ENCODE measurements around the gene TBC1D19. TPM values are rescaled to one million over a fixed set of nuclear protein-coding genes. Genes with fewer than 3 reads are reported as not detected.

TBC1D19 gene
- total RNA-seq, 1 experiment from 2014 or later = 19.1 TPM

DNA sequence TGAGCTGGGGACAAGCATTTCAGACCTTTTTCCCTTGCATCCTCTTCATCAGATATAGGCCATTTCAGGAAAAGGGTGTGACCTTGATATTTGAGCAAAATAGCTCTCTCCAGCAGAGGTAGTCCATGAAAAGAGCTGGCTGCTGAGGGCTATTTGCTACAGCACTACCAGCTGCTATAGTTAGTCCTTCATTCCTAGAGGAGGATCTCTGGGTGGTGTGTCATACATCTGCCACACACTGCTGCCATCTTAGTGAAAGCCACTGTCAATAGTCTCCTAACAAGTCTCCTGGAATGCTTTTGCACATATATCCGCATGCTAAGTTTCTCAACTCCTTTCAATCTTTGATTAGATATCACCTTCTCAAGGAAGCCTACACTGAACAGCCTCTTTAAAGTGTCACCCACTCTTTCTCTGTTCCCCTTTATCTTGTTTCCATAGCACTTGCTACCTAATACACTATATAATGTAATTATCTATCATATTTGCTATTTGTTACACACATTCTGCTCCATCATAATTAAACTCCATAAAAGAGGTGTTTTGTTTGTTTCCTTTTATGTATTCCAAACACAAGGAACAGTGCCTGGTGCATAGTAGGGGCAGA, 131.9 kb downstream of the TBC1D19 start:
- POLR2A ChIA-PET = no interaction called here
- no peaks in the 10 kb centered on the region for H3K27me3 ChIP-seq (replicated peaks; ENCODE audit: control insufficient read depth, insufficient read depth, low read length)

DNA sequence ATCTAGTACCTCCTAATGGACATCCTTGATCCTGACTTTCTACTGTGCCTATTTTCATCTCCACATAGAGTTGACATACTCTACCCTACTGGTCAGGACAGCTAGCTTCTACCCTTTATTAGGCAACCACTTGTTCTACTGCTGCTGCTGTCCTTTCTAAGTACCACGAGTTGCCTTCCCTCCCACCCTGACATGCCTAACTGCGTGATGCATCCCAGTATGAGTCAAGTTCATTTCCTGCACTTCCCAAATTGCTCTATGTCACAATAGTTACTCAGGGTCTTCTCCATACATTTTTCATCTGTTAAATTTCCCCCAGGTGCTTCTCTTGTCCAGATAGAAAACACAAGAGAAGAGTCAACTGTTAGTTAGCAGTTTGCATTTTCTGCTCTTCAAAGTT, 133.4 kb downstream of the TBC1D19 start:
- H3K9me3 ChIP-seq = no peaks in the 10 kb centered on the region
- no peak overlapping the region for H3K4me3 Mint-ChIP-seq (ENCODE audit: unreplicated experiment)
- ChIA-PET POLR2A (no interaction called here), CTCF (no interaction called here)
- no peaks in the 10 kb centered on the region for H3K36me3 ChIP-seq (ENCODE audit: control insufficient read depth, insufficient read depth, low read length)
- no peaks in the 10 kb centered on the region for H3K36me3 Mint-ChIP-seq (ENCODE audit: insufficient read depth, unreplicated experiment)
- H3K4me3 ChIP-seq (ENCODE audit: low read depth, low read length) = no peak overlapping the region
- BruUV-seq (replicated peaks) = no TSS peak
- no peak for DNase-seq
- H3K27me3 ChIP-seq (replicated peaks; ENCODE audit: control insufficient read depth, insufficient read depth, low read length) = no peaks in the 10 kb centered on the region
- TF ChIP-seq, protein P1, sequence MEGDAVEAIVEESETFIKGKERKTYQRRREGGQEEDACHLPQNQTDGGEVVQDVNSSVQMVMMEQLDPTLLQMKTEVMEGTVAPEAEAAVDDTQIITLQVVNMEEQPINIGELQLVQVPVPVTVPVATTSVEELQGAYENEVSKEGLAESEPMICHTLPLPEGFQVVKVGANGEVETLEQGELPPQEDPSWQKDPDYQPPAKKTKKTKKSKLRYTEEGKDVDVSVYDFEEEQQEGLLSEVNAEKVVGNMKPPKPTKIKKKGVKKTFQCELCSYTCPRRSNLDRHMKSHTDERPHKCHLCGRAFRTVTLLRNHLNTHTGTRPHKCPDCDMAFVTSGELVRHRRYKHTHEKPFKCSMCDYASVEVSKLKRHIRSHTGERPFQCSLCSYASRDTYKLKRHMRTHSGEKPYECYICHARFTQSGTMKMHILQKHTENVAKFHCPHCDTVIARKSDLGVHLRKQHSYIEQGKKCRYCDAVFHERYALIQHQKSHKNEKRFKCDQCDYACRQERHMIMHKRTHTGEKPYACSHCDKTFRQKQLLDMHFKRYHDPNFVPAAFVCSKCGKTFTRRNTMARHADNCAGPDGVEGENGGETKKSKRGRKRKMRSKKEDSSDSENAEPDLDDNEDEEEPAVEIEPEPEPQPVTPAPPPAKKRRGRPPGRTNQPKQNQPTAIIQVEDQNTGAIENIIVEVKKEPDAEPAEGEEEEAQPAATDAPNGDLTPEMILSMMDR (IDR thresholded peaks at IDR 0.05; ENCODE audit: insufficient read depth in 1 of 2, low read depth in 1 of 2, low read length in 1 of 2, severe bottlenecking in 1 of 2, unreplicated experiment in 1 of 2) = no peak
- H3K27me3 Mint-ChIP-seq (ENCODE audit: insufficient read depth, unreplicated experiment) = no peaks in the 10 kb centered on the region
- no peaks in the 10 kb centered on the region for H3K4me1 Mint-ChIP-seq (ENCODE audit: low read depth, unreplicated experiment)
- intact Hi-C loops (cut with micrococcal nuclease; ENCODE audit: unreplicated experiment) = no loop called here
- no peaks in the 10 kb centered on the region for H3K9me3 Mint-ChIP-seq (ENCODE audit: unreplicated experiment)
- no peak overlapping the region for H3K27ac Mint-ChIP-seq (ENCODE audit: unreplicated experiment)
- no peaks in the 10 kb centered on the region for H3K4me1 ChIP-seq

More for the DNA sequence above, 131.9 kb downstream of the TBC1D19 start:
- Histone ChIP-seq H3K4me3 (ENCODE audit: low read depth, low read length) (no peak overlapping the region), H3K36me3 (ENCODE audit: control insufficient read depth, insufficient read depth, low read length) (no peaks in the 10 kb centered on the region), H3K4me1 (no peaks in the 10 kb centered on the region), H3K9me3 (no peaks in the 10 kb centered on the region)
- TF ChIP-seq, protein P1 (IDR thresholded peaks at IDR 0.05; ENCODE audit: insufficient read depth in 1 of 2, low read depth in 1 of 2, low read length in 1 of 2, severe bottlenecking in 1 of 2, unreplicated experiment in 1 of 2) = no peak
- no peak for DNase-seq
- Mint-ChIP-seq H3K4me1 (ENCODE audit: low read depth, unreplicated experiment) (no peaks in the 10 kb centered on the region), H3K9me3 (ENCODE audit: unreplicated experiment) (no peaks in the 10 kb centered on the region), H3K27ac (ENCODE audit: unreplicated experiment) (no peak overlapping the region), H3K36me3 (ENCODE audit: insufficient read depth, unreplicated experiment) (no peaks in the 10 kb centered on the region), H3K27me3 (ENCODE audit: insufficient read depth, unreplicated experiment) (no peaks in the 10 kb centered on the region), H3K4me3 (ENCODE audit: unreplicated experiment) (no peak overlapping the region)
- intact Hi-C loops (cut with micrococcal nuclease; ENCODE audit: unreplicated experiment) = no loop called here
- BruUV-seq (replicated peaks) = no TSS peak
- CTCF ChIA-PET = no interaction called here

DNA sequence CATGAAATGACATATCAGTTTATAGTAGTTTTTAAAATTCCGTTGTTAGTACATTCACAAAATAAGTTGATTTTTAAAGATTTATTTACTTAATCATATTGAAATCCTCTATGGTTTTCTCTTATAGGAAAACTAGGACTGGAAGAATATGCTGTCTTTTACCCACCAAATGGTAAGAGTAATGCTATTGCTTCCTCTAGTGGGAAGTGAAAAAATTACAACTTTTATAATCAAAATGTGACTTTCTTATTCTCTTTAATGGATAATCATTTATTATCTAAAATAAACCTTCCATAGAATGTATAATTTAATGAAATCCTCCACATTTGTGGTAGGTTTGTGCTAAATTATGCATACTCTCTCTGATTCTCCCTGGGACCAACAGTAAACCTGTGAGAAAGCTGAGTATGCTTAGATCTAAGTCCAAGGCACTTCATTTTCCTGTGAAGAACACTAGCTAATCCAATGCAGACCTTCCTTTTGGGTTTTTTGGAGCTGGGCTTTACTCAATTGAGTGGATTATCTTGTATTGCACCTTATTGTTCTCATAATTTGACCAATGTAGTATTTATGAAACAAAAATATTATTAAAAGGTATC, 136.2 kb downstream of the TBC1D19 start:
- no peaks in the 10 kb centered on the region for H3K4me1 Mint-ChIP-seq (ENCODE audit: low read depth, unreplicated experiment)
- no TSS peak for BruUV-seq (replicated peaks)

More for the DNA sequence above, 136.2 kb downstream of the TBC1D19 start:
- H3K4me3 ChIP-seq (ENCODE audit: low read depth, low read length) = no peak overlapping the region
- DNase-seq = no peak
- no peaks in the 10 kb centered on the region for H3K27me3 ChIP-seq (replicated peaks; ENCODE audit: control insufficient read depth, insufficient read depth, low read length)
- H3K9me3 ChIP-seq = no peaks in the 10 kb centered on the region
- Mint-ChIP-seq H3K9me3 (ENCODE audit: unreplicated experiment) (no peaks in the 10 kb centered on the region), H3K27me3 (ENCODE audit: insufficient read depth, unreplicated experiment) (no peaks in the 10 kb centered on the region), H3K4me3 (ENCODE audit: unreplicated experiment) (no peak overlapping the region), H3K36me3 (ENCODE audit: insufficient read depth, unreplicated experiment) (no peaks in the 10 kb centered on the region), H3K27ac (ENCODE audit: unreplicated experiment) (no peak overlapping the region)
- no peaks in the 10 kb centered on the region for H3K36me3 ChIP-seq (ENCODE audit: control insufficient read depth, insufficient read depth, low read length)
- intact Hi-C loops (cut with micrococcal nuclease; ENCODE audit: unreplicated experiment) = loop anchor here (1.0 to 10.0 kb wide), 7 partner anchors 71 to 388 kb away; partner anchors contain the start of gene TBC1D19
- POLR2A ChIA-PET = no interaction called here
- CTCF ChIA-PET = no interaction called here
- H3K4me1 ChIP-seq = no peaks in the 10 kb centered on the region
- TF ChIP-seq, protein P1 (IDR thresholded peaks at IDR 0.05; ENCODE audit: insufficient read depth in 1 of 2, low read depth in 1 of 2, low read length in 1 of 2, severe bottlenecking in 1 of 2, unreplicated experiment in 1 of 2) = peak; percentile 33 to 59

Measured in Caco-2 (cell line).